HG03521 (cell line): ENCODE results near the gene FOXD4L6.
A peak's percentile ranks its signal among the peaks of the same experiment; 100 is the strongest.
"Not testable (repeated sequence)": the region's sequence is repeated elsewhere in the genome, so short reads cannot be mapped to it uniquely, and the experiment has no call there.

Source experiments
- ATAC-seq: cut with Tn5 transposase; IDR thresholded peaks from one replicate; pipeline ENCODE4 v1.9.1; 2021; ENCODE audit warnings: mild to moderate bottlenecking, moderate library complexity; ENCODE audit not compliant: unreplicated experiment

FOXD4L6 gene

GRCh38 chr9:41104542-41104941 is 23.9 kb downstream of the FOXD4L6 start:
- ATAC-seq = not testable (repeated sequence)

DNA sequence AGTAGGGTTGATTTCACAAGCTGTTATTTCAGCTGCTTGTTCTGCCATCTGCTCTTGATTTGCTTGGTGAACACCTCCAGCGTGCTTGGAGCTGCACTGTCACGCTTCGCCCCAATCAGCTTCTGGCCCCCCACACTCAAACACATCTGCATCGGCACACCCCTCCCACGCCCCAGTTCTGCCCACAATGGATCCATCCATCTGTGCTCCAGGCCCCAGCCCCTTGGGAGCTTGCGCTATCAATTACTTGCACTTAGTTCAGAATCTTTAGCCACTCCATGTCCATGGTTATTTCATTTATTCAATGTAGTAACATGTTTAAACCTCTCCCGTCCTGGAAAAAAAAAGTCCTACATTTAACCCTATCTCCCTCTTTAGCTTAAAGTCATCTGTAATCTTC is 28.0 kb downstream of the FOXD4L6 start:
- not testable (repeated sequence) for ATAC-seq

DNA sequence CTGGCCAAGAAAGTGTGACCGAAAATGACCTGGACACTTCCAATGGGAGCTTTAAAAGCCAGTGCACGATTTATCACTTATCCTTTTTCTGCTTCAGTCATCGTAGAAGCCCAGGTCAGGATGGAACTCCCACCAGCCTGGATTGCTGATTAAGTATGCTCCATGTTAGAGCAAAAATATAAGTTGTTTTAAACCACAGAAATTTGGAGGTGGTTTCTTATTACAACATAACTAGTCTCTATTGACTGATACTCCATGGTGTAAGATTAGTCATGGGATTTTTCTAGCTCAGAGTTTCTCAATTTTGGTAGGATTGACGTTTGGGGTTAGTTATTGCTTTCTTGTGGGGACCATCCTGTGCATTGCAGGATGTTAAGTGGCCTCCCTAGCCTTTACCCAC is 29.7 kb downstream of the FOXD4L6 start:
- ATAC-seq = not testable (repeated sequence)

- not testable (repeated sequence) for ATAC-seq
Observed at GRCh38 chr9:41095060-41095459, 33.4 kb downstream of the FOXD4L6 start.

GRCh38 chr9:41094010-41094773 is 34.3 kb downstream of the FOXD4L6 start:
- ATAC-seq = not testable (repeated sequence)

GRCh38 chr9:41090922-41091321 is 37.6 kb downstream of the FOXD4L6 start:
- ATAC-seq = not testable (repeated sequence)

- ATAC-seq = not testable (repeated sequence)
Observed at GRCh38 chr9:41090386-41090785, 38.1 kb downstream of the FOXD4L6 start.

GRCh38 chr9:41088450-41089059 is 39.9 kb downstream of the FOXD4L6 start:
- ATAC-seq = peak; percentile 70

DNA sequence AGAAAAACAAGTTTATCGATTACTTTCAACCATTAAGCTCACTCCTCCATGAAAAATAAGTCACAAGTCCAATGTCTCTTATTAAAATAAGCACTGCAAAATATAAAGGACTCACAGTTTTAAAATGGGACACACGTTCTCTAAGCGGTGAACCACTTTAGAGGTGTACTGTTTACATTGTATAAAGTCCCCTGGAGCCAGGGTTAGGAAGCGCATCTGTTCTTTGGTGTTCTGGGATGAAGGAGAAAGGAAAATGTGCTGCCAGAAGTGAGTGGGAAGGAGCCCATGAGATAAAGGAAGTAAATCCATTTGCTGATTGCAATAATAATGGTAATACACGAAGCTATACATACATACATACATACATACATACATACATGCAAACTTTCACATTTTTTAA is 40.6 kb downstream of the FOXD4L6 start:
- ATAC-seq = not testable (repeated sequence)

GRCh38 chr9:41087157-41087780 is 41.2 kb downstream of the FOXD4L6 start:
- ATAC-seq = not testable (repeated sequence)

DNA sequence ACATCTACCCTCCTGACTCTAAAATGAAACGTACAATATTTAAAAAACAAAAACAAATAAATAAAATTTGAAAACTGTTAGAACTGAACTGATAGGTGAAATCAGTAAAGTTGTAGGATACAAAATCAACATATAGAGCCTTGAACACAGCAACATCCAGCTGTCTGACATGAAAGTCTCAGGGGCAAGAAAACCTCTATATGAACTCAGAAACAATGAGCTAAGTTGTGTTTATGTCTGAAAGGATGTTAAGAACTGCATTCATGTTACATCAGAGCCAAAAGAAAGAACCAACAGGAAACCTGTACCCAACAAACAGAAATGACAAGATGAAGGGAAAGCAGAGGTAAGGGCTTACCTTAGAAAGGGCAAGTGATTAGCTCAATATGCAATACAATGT is 41.8 kb downstream of the FOXD4L6 start:
- not testable (repeated sequence) for ATAC-seq

DNA sequence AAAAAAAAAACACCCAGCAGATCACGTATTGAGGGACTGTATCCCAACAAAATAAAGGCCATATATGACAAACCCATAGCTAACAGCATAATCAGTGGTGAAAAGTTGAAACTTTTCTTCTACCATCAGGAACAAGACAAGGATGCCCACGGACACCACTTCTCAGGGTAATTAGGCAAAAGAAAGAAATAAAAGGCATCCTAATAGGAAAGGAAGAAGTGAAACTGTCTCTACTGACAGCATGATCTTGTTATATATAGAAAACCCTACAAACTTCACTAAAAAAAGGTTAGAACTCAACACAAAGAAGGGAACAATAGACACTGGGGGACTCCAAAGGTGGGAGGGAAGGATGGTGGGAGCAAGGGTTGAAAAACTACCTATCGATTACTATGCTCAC is 42.3 kb downstream of the FOXD4L6 start:
- ATAC-seq = not testable (repeated sequence)

DNA sequence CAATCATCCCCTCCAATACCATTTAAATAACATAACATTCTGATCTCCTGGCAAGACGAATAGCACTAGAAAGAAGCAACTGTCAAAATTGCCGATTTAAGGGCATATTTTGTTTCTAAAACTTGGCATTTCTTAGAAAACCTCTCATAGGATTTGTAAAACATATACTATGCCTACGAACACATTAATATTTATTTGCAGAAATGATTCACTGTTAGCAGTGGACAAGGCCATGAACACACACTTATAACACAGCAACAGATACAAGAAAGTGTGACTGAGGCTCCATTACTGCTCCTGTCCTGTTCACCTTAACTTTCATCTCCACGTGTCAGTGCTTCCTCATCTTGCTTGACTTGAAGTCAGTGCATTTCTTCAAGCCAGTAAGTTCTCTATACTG is 46.1 kb downstream of the FOXD4L6 start:
- not testable (repeated sequence) for ATAC-seq

DNA sequence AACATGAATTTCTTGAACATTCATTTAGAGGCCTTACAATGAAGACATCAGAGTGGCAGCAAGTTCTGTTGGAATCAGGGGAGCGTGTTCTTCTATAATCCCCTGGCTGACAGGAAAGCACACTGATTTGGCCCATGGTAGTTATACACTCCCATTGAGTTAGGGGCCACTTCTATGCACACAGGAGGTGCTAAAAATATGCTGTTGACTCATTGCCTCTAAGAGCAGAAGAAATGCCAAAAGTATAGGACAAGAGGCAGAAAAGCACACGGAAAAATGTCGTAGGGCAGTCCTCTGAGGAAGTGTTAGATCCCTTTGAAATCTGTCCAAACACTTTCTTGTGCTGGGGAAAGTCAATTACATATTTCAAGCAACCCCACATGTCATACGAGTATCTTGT is 49.0 kb downstream of the FOXD4L6 start:
- not testable (repeated sequence) for ATAC-seq

- not testable (repeated sequence) for ATAC-seq
Observed at GRCh38 chr9:41077586-41077985, 50.9 kb downstream of the FOXD4L6 start.
